ENCODE results near the gene EVC2.
"Not testable (repeated sequence)": the region's sequence is repeated elsewhere in the genome, so short reads cannot be mapped to it uniquely, and the experiment has no call there.

EVC2 gene

DNA sequence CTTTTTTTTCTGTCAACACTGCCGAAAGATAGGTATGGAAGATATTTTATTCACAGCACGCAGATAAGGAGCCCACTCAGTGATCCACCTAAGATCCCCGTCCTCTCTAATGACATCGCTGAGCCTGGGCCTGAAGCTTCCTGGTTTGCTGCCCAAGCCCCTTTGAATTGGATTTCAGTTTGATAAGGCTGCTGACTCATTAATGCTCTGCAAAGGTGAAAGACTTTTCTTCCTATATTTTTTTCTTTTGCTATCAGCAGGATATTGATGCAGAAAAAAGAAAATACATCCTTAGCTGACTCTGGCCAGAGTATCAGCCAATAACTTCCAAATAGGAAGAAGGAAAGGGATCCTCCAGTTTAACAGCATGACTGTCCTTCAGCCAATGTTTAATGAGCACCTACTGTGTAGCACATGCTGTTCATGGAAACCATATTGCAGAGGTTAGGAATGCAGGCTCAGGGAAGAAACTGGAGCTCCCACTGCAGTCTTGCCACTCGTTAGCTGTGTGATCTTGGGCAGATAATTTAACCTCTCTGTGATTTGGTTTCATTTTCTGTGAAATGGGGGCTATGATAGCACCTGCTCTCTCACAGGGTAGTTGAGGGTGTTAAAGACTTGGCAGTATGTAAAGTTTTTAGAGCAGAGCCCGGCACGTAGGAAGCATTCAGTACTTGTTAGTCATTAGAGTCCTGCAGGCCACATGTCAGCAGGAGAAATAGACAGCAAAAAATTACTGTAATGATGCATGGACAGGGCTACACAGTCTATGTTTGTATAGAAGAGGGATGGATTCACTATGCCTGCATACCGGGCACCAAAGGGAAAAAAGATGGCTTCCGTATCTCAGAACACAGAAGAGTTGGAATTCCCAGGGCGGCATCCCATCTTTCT lies 41.9 kb upstream of the EVC2 start:
- Mint-ChIP-seq H3K27ac (no peak overlapping the region), H3K36me3 (ENCODE audit: low read depth) (no peaks in the 10 kb centered on the region), H3K27me3 (no peaks in the 10 kb centered on the region), H3K4me1 (ENCODE audit: low read depth) (no peaks in the 10 kb centered on the region), H3K4me3 (no peak overlapping the region), H3K9me3 (no peaks in the 10 kb centered on the region)
- DNase-seq, result no peak

DNA sequence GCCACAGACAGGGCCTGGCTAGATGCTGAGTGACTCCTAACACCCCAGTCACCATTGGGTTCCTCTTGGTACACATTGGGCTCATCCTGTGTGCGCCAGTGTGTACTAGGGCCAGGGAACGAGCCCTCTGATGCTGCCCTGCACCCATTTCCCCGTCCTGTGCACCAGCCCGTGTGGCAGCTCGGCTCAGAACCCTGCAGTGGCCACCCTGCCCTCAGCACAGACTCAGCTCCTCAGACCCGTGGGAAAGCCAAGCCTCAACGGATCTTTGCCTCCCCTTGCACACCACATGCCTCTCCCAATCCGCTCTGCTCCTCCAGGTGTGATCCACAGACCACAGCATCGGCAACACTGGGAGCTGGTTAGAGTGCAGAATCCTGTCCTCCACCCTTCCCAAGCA lies 41.2 kb upstream of the EVC2 start:
- Mint-ChIP-seq H3K36me3 (ENCODE audit: low read depth) (no peaks in the 10 kb centered on the region), H3K9me3 (no peaks in the 10 kb centered on the region), H3K4me3 (no peak overlapping the region), H3K27me3 (no peaks in the 10 kb centered on the region), H3K27ac (no peak overlapping the region), H3K4me1 (ENCODE audit: low read depth) (no peaks in the 10 kb centered on the region)
- DNase-seq, result no peak

DNA sequence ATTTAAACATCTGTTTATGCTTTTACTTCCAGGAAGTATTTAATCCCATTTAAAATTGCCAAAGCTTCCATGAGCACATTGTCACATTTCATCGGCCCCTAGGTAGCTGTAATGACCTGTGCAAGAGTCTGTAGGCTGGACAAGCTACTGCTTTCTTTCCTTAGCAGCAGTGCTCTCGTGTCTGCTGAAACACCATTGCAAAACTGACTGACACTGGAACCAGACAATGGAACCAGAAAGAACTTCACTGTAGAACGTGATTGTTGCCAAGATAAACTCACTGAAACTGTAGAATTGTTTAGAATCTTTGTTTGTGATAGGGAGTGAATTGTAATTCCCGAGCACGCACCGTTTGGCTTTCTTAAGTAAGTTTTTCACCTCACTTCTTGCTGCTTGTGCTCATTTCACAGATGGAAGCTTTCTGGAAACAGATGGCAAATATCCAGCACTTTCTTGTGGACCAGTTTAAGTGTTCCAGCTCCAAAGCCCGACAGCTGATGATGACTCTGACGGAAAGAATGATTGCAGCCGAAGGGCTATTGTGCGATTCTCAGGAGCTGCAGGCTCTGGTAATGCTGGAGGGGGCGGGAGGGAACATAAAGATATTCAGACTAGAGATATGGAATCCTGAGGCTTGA lies 39.5 kb upstream of the EVC2 start:
- Mint-ChIP-seq H3K4me3 (no peak overlapping the region), H3K27me3 (no peaks in the 10 kb centered on the region), H3K36me3 (ENCODE audit: low read depth) (no peaks in the 10 kb centered on the region), H3K27ac (no peak overlapping the region), H3K9me3 (no peaks in the 10 kb centered on the region), H3K4me1 (ENCODE audit: low read depth) (no peaks in the 10 kb centered on the region)
- DNase-seq, result no peak

DNA sequence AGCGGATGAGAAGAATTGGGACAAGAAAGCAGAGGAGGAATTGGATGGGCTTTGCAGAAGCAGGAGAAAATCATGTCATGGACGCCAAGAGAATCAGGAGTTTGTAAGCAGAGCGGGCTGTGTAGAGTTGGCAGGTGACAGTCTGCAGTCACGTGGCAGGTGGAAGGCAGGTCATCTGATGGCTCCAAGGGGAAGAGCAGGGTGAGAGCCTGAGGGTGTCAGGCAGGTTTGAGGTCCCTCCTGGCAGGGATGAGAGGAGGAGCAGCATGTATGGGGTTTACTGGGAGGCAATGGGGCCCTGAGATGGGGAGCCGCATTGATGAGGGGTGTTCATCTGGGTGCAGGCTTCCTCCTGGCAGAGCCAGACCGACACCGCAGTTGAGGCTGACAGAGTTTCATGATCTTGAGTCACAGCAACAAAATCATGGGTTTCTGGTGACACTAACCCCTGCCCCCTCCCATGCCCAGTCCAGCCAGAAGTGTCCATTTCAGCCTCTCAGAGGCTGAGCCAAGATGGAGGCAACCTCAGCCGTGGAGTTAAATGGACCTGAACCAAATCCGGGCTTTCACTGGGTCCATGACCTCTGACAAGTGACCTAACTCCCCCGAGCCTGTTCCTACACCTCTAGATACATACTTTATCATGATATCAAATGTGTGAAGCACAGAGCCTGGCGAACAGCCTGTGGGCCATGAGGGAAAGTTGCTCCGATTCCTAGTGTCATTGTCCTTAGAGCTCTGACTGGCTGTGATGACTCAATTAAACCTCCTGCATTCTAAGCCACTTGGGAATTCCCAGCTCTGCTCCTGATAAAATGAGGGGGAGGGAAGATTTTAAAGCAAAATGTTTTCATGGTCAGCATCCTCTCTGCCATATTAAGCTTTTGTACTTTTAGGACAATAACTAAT lies 38.7 kb upstream of the EVC2 start:
- Mint-ChIP-seq H3K36me3 (ENCODE audit: low read depth) (no peaks in the 10 kb centered on the region), H3K27me3 (no peaks in the 10 kb centered on the region), H3K9me3 (no peaks in the 10 kb centered on the region), H3K4me3 (no peak overlapping the region), H3K4me1 (ENCODE audit: low read depth) (no peaks in the 10 kb centered on the region), H3K27ac (no peak overlapping the region)
- DNase-seq, result no peak

DNA sequence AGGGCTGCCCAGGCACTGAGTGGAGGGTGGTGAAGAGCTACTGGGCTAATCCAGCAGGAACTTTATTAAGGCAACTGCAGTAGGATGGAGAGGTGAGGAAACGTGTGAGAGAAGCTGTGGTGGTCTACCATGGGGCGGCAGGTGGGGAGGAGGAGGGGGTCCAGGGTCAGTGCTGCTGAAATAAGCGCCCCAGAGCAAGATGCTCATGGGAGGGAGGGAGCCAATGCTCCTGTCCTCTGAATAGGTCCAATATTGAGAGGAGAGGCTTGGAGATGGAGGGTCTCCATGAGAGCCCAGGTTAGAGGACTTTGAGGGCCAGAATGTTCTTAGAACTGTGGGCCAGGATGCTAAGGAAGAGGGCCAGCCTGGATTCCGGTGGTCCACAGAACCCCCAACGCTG lies 37.9 kb upstream of the EVC2 start:
- Mint-ChIP-seq H3K36me3 (ENCODE audit: low read depth) (no peaks in the 10 kb centered on the region), H3K4me1 (ENCODE audit: low read depth) (no peaks in the 10 kb centered on the region)

DNA sequence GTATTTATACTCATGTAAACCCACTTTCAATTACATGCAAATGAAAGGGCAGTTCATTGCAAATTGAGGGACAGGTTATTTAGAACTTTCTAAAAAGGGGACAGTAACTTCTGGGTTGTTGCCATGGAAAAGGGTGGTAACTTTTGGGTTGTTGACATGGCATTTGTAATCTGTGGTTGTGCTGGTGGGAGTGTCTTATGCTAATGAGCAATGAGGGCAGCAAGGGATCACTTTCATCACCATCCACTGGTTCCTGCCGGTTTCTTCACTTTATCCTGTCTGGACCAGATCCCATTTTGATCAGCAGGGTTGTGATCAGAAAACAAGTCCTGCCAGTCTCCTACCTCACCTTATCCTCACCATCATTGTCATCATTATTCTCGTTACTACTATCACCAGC lies 34.6 kb upstream of the EVC2 start:
- Mint-ChIP-seq H3K4me1 (ENCODE audit: low read depth) (no peaks in the 10 kb centered on the region), H3K27ac (no peak overlapping the region), H3K9me3 (no peaks in the 10 kb centered on the region), H3K27me3 (no peaks in the 10 kb centered on the region), H3K36me3 (ENCODE audit: low read depth) (no peaks in the 10 kb centered on the region), H3K4me3 (no peak overlapping the region)
- DNase-seq, result no peak

More for the DNA sequence above, 37.9 kb upstream of the EVC2 start:
- H3K9me3 Mint-ChIP-seq, result no peaks in the 10 kb centered on the region
- H3K27me3 Mint-ChIP-seq, result no peaks in the 10 kb centered on the region
- H3K27ac Mint-ChIP-seq, result no peak overlapping the region
- DNase-seq, result no peak
- no peak overlapping the region for H3K4me3 Mint-ChIP-seq

DNA sequence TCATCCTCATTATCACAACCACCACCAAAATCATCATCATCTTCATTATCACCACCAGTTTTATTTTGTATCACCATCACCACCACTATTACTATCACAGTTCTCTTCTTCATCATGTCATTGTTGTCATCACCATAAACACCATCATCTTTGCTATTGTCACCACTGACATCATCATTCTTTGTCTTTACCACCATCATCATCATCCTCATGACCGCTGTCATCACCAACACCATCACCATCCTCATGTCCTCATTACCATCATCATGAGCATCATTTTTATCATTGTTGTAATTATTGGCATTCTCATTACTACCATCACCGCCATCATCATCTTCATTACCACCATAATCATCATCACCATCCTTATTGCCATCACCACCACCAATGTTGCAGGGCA lies 34.0 kb upstream of the EVC2 start:
- no peaks in the 10 kb centered on the region for H3K9me3 Mint-ChIP-seq
- H3K4me1 Mint-ChIP-seq (ENCODE audit: low read depth), result no peaks in the 10 kb centered on the region
- H3K27ac Mint-ChIP-seq, result no peak overlapping the region
- no peaks in the 10 kb centered on the region for H3K27me3 Mint-ChIP-seq
- no peak overlapping the region for H3K4me3 Mint-ChIP-seq
- no peak for DNase-seq
- H3K36me3 Mint-ChIP-seq (ENCODE audit: low read depth), result no peaks in the 10 kb centered on the region

DNA sequence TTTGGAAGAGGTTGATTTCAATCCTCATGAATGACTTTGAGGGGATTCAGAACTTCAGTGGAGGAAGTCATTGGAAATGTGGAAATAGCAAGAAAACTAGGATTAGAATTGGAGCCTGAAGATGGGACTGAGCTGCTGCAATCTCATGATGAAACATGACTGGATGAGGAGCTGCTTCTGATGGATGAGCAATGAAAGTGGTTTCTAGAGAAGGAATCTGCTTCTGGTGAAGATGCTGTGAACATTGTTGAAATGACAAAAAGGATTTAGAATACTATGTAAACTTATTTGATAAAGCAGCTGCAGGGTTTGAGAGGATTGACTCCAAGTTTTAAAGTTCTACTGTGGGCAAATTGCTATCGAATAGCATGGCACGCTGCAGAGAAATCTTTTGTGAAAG lies 29.7 kb upstream of the EVC2 start:
- Mint-ChIP-seq H3K36me3 (ENCODE audit: low read depth) (no peaks in the 10 kb centered on the region), H3K27me3 (no peaks in the 10 kb centered on the region), H3K9me3 (no peaks in the 10 kb centered on the region), H3K27ac (no peak overlapping the region), H3K4me1 (ENCODE audit: low read depth) (no peaks in the 10 kb centered on the region), H3K4me3 (no peak overlapping the region)
- DNase-seq, result no peak

DNA sequence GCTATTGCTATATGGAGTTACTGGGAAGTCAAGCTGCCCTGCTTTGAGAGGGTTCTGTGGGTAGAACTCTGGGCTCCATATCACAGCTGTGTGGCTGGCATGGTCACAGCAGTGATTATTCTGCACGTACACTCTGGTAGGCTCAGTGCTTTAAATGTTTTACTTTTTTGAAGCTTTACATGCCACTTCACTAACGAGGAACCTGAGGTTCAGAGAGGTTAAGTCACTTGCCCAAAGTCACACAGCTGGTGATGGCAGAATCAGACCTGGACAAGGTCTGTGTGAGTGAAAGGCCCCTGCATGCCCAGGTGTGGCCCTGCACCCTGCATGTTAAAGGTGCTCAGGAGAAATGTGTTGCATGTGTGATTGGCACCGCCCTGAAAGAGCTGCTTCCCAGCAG lies 27.1 kb upstream of the EVC2 start:
- Mint-ChIP-seq H3K9me3 (no peaks in the 10 kb centered on the region), H3K27ac (no peak overlapping the region), H3K4me3 (no peak overlapping the region), H3K27me3 (peaks cover 4% of the 10 kb centered on the region), H3K36me3 (ENCODE audit: low read depth) (no peaks in the 10 kb centered on the region), H3K4me1 (ENCODE audit: low read depth) (no peaks in the 10 kb centered on the region)
- no peak for DNase-seq

DNA sequence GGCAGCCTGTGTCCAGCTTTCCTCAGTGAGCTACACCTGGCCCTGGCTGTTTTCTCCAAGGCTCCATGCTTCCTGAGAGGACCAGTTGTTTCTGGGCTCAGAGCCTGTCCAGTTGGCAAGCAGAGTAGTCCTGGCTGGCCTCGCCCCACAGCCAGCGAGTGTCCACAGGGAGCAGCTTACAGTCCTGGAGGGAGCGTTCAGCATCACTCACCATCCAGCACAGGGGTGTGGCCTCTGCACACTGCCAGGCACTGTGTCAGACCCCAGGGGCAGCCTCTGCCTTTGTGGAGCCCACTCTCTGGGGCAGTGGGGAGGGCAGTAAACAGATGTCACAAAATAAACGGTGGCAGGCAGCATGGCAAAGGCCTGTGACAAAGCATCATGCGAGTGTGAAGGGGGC lies 26.5 kb upstream of the EVC2 start:
- Mint-ChIP-seq H3K4me1 (ENCODE audit: low read depth) (no peaks in the 10 kb centered on the region), H3K27me3 (peaks cover 4% of the 10 kb centered on the region), H3K4me3 (no peak overlapping the region), H3K27ac (no peak overlapping the region), H3K9me3 (no peaks in the 10 kb centered on the region), H3K36me3 (ENCODE audit: low read depth) (no peaks in the 10 kb centered on the region)
- no peak for DNase-seq

DNA sequence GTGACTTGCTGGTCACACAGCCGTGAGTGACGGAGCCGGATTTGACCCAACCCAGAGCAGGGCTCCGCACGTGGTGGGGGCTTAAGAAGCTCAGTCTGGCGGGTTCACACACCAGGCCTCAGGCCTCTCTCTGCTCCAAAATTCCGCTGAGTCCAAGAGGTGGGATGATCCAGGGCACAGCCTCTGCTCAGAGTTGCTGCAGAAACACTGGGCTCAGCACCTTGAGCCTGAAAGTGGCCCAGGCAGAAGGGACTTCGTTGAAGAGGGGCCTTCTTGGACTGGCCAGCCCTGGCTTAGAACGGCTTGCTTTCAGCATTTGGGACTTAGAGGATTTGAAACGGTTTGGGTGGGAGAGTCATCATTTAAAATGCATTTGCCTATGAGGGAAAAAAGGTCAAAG lies 23.8 kb upstream of the EVC2 start:
- no peak overlapping the region for H3K27ac Mint-ChIP-seq
- no peaks in the 10 kb centered on the region for H3K36me3 Mint-ChIP-seq (ENCODE audit: low read depth)
- peaks cover 4% of the 10 kb centered on the region for H3K27me3 Mint-ChIP-seq
- DNase-seq, result no peak
- H3K4me1 Mint-ChIP-seq (ENCODE audit: low read depth), result no peaks in the 10 kb centered on the region
- no peak overlapping the region for H3K4me3 Mint-ChIP-seq
- no peaks in the 10 kb centered on the region for H3K9me3 Mint-ChIP-seq

DNA sequence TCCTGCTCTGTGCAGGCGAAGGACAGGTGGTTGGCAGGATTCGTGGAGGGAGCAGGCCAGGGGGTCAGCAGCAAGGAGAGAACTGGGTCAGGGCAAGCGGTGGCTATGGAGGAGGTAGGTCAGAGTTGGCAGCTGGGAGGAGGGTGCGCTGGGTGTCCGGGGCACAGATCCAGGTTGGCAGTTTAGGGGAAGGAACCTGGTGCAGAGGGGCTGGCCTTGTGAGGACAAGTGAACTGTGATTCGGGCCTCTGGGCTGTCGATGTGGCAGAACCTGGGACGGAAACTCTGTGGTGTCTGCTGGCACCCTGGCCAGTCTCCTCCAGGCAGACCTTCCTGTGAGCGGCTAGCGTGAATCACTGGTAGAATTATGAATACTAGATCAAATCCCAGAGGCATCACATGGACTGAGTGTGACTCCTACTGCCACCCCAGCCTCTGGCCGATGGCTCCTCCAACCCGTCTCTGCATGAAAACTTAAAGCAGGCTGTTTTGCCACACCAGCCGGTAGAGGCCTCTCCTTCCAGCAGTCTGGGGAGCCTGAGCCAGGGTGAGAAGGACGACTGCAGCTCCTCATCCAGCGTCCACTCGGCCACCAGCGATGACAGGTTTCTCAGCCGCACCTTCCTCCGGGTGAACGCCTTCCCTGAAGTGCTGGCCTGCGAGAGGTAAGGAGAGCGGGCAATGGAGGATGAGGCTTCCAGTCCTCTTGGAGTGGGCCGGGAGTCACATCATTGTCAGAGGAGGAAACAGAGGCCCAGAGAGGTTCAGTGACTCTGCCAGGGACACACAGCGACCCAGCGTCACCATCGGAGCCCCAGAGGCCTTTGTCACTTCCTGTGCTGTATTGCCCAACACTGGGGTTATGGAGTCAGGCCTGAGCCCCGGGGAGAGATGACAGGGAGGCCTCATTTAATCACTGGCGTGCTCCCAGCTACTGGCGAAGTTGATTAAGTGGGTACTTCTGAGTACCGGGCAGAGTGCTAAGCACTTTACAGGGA lies 22.9 kb upstream of the EVC2 start:
- no peaks in the 10 kb centered on the region for H3K4me1 Mint-ChIP-seq (ENCODE audit: low read depth)
- peaks cover 4% of the 10 kb centered on the region for H3K27me3 Mint-ChIP-seq
- H3K27ac Mint-ChIP-seq, result no peak overlapping the region
- no peaks in the 10 kb centered on the region for H3K36me3 Mint-ChIP-seq (ENCODE audit: low read depth)
- DNase-seq, result no peak
- no peaks in the 10 kb centered on the region for H3K9me3 Mint-ChIP-seq
- H3K4me3 Mint-ChIP-seq, result no peak overlapping the region

DNA sequence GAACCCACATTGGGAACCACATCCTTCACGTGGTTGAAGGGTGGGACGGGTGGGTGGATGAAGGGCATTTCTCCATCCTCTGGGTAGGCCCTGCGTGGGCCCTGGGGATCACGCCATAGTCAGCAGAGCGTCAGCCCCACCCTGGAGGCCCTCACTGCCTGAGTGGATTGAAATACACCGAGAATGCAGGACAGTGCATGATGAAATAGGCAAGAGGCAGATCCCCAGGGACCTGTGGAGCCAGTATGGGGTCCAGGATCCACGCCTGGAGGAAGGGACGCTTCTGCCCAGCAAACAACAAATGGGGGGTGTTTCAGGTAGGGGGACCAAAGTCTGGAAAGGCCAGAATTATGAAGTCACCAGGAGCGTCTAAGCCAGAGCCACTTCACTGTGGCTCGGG lies 22.1 kb upstream of the EVC2 start:
- Mint-ChIP-seq H3K36me3 (ENCODE audit: low read depth) (no peaks in the 10 kb centered on the region), H3K4me3 (no peak overlapping the region), H3K4me1 (ENCODE audit: low read depth) (no peaks in the 10 kb centered on the region), H3K9me3 (no peaks in the 10 kb centered on the region), H3K27me3 (peaks cover 4% of the 10 kb centered on the region), H3K27ac (no peak overlapping the region)
- no peak for DNase-seq

DNA sequence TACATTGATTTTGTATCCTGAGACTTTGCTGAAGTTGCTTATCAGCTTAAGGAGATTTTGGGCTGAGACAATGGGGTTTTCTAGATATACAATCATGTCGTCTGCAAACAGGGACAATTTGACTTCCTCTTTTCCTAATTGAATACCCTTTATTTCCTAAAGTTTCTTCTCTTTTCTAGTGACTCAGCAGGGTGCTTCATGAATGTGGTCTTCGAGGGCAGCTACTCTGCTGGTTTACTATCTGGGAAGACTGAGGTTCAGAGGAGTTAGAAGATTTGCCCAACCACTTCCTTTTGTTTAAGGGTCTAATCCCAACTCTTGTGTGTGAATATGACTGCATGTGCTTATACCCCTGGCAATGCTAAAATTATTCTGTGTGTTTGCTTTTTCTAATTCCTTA lies 20.1 kb upstream of the EVC2 start:
- H3K4me1 Mint-ChIP-seq (ENCODE audit: low read depth); DNase-seq; H3K27me3 Mint-ChIP-seq; H3K4me3 Mint-ChIP-seq; H3K36me3 Mint-ChIP-seq (ENCODE audit: low read depth); H3K9me3 Mint-ChIP-seq; H3K27ac Mint-ChIP-seq: not testable (repeated sequence)
